Activated T-cell treated with anti-CD3 and anti-CD28 coated beads, Interleukin-2, amount 50 U/mL, for 1 hour (primary cell): Measurements from ENCODE around the gene AAK1.
"Not testable (repeated sequence)": the region's sequence is repeated elsewhere in the genome, so short reads cannot be mapped to it uniquely, and the experiment has no call there.

ENCODE experiments used
- DNase-seq: peaks from one replicate; pipeline ENCODE4 v3.0.0-alpha.2; 2020

AAK1 gene

GRCh38 chr2:69659349-69659748 is 15.8 kb upstream of the AAK1 start:
- no peak for DNase-seq

GRCh38 chr2:69652206-69652605 is 8.7 kb upstream of the AAK1 start:
- no peak for DNase-seq

GRCh38 chr2:69647196-69647595 is 3.7 kb upstream of the AAK1 start:
- DNase-seq: not testable (repeated sequence)

DNA sequence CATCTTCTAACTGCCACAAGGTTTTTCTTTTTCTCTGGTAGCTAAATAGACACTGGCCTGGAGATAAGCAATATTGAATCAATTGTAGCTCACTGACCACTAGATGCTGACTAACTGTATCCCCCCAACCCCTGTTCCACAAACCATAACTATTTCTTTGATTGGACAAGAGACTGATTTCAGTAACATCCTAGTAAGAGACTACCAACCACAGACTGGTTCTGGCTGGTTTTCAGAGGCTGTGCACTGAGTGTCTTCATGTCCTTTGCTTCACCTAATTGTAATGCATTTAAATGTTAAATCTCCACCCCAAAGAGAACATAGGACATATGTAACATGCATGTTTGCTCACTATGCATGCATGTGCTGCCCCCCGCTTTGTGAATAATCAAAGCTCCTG is 3.2 kb upstream of the AAK1 start:
- no peak for DNase-seq

GRCh38 chr2:69645921-69646320 is 2.4 kb upstream of the AAK1 start:
- DNase-seq: no peak

GRCh38 chr2:69645031-69645431 is 1.5 kb upstream of the AAK1 start:
- peak; percentile 30 for DNase-seq

GRCh38 chr2:69644506-69644979 is 1.0 kb upstream of the AAK1 start:
- no peak for DNase-seq

DNA sequence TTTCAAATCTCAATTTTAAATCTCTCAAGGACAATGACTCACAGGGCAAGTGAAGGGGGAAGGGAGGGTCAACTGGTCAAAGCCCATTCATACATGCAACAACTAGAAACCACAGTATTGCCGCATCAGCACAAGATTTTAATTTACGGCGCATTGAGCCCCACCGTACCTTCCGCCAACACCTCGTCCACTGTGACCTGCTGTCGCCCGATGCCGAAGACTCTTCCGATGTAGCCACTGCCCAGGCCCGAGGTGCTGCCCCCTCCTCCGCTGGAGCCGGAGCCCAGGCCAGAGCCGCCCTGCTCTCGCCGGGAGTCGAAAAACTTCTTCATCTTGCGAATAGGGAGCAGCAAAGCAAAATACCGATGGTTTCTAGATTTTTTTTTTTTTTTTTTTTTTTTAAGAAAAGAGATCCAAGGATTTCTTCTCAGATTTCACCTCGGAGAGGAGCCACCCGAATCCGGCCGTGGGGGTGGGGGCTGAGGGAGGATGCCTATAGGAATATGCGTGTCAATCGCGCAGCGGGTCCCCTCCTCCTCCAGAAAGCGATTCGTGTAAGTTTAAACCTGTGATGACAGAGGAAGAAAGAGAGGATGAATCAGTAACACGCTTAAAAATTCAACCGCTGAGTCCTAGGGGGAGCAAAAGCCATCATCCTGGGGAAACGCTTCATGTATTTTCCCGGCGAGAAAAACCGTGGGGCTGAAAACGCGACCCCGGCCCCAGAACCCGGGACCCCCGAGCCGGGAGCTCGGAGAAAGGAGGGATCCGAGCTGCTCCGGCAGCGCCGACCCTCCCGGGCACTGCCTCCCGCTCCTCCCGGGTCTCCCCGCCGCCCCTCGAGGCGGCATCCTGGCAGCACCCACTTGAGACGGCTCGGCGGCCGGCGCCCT is 584 bp downstream of the AAK1 start:
- peak; percentile 63 for DNase-seq

DNA sequence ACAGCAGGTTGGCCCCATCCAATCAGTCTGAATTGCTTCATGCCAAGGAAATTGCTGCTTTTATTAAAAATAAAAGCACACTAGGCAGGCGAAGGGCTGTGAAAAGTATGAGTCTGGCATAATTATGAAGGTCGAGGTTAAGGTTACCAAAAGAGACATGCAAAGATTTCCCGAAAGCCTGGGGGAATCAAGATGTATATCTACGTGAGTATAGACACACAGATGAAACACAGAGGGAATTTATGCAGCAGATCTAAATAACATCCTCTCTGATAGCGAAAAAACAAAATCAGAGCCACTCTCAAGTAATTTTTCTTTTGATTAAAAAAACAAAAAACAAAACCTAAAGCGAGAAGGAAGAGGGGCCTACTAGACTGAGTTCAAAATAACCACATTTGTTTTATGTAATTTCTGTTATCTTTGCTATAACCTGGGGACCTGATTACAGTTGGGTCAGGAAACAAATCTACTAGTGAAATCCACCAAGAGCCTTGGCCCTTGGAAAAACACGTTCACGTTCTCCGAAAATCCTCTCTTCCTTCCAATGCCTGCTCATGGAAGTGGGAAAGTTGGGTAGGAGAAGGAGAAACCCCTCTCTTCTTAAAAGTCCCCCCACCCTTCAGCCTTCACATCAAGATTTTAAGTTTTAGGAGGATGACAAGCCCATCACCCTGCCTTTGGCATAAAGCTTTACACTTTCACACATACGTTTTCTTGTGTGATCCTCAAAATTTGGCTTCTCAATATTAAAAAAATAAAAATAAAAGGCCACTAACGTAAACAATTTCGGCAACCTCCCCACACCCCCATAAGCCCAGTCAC is 1.4 kb downstream of the AAK1 start:
- no peak for DNase-seq

DNA sequence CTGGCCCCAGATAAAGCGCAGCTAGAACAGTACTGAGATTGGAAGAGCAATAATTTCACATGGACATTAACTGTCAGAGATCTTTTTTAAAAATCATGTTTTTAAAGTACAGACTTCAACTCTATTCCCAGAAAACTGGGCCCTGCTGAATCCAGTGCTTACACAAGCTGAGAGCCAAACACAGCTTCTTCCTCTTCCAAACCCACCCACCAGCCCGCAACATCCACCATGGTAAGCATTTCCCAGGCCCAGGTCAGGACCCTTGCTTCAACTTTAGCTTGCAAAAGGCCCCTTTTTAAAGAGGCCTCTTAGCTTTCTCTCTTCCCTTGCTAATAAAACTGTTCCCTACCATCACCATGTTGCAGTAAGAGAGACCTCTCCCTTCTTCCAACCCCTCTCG is 2.1 kb downstream of the AAK1 start:
- DNase-seq: no peak

GRCh38 chr2:69639266-69639665 is 4.3 kb downstream of the AAK1 start:
- DNase-seq: no peak

DNA sequence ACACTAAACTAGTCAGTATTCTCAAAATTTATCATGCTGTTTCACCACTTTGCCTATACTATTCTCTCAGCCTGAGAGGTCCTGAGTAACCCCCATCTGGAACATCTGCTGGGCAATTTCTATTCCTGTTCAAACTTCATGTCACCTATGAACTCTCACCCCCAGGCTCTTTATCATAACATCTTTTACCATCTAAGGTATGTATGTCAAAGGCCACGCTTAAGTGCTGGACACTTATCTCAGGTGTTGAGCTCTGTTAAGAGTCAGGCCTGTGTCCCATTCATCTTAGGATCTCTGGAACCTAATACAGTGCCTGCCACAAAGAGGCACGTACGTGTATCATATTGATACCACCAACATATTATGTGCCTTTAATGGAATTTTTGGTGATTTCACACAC is 4.9 kb downstream of the AAK1 start:
- DNase-seq: no peak

DNA sequence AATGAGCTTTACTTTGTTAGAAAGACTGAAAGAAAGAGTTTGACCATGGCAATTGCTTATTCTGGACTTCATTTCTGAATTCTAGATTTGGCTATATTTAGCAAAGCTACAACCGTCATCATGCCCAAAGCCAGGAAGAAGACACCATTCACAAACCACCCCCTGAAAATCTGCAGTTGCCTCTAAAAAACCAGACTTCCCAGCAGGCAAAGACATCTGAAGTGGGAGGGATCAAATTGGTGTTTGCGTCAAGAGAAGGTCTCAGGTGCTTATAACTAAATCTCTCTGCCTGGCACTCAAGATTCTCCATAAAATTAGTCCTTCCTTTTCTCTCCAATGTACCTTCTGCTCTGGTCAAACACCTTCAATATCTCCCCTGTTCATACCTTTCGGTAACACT is 5.6 kb downstream of the AAK1 start:
- DNase-seq: no peak

DNA sequence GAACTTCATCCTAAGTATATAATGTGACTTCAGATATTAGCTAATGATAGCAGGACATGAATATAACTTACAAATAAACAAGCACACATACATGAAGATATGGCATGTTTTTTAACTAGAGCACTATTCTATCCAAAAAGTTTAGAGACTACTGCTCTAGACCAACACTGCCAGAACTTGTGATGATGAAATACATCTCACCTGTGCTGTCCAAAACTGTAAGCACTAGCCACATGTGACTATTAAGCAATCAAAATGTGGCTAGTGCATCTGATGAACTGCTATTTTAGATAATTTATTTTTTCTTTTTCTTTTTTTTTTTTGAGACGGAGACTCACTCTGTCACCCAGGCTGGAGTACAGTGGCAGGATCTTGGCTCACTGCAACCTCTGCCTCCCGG is 7.1 kb downstream of the AAK1 start:
- no peak for DNase-seq

- no peak for DNase-seq
These were observed 8.1 kb downstream of the AAK1 start for GRCh38 chr2:69635432-69635831.

- DNase-seq: no peak
These were observed 9.2 kb downstream of the AAK1 start for GRCh38 chr2:69634196-69634821.

DNA sequence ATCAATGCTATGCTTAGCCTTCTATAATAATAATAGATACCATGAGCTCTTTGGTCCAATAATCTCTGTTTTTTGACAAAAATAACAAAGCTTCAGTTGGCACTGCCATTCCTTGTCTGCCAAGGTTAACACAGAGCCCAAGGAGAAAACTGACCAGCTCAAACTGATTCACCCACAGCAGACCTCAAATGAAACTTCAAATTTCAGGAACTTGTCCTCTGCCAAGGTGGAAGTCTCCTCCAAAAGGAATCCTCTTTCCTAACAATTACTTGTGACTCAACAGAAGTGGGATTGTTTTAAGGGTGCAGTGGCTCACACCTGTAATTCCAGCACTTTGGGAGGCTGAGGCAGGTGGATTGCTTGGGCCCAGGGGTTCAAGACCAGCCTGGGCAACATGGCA is 12.1 kb downstream of the AAK1 start:
- DNase-seq: no peak

DNA sequence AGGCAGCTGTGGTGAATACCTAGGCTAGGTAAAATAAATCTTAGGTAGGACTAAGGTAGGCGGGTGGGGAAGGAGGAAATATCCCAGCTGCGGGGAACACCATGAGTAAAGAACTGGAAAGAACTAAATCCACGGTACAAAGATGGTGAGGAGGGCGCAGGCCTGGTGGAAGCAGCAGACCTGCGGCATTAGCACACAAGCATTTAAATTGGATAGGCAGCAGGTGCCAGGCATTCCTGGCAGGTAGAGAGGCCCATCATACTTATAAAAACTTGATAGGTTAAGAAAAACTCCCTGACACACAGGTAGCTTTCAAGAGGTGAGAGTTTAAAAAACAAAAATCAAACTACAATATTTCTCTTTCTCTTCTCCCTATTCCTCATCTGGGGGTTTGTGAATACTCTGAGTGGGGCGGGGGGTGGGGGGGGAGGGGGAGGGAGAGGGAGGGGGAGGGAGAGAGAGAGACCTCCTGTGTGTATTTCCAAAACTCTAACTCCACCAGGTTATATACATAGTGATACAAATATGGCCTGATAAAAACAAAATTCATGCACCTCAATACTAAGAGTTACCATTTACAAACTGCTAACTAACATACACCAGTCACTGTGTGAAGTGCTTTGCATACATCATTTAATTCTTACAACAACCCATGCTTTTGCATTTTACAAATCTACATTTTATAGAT is 13.5 kb downstream of the AAK1 start:
- no peak for DNase-seq

- DNase-seq: no peak
These were observed 15.1 kb downstream of the AAK1 start for GRCh38 chr2:69628325-69629021.

DNA sequence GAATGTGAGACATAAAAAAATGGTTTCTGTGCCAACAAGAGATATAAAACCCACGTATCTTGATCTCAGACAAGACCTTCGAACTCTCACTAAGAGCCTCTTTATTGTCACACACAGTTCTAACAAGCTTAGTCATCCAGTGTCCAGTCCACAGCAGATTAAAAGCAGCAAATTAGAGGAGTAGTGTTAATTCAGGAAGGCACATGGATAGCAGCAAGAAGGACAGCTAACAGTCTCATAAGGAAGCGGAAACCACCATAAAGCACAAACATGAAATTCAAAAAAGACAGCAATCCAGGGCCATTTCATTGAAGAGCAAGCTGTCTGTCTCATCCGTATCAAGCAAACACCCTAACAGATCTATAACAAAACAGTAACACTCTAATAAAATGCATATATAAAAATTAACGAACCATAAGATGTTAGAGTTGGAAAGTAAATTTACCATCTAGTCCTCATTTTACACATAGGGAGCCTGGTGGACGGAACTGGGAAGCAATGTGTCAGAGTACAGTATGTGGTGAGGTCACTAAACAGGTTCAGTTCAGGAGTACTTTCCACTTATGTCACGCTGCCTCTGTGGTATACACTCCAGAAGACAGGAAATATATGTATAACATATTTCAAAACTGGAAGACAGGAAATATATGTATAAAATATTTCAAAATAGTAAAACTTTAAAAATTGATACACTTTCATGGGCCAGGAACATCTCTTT is 18.3 kb downstream of the AAK1 start:
- DNase-seq: no peak

- no peak for DNase-seq
These were observed 18.9 kb downstream of the AAK1 start for GRCh38 chr2:69624611-69625010.

- DNase-seq: no peak
These were observed 19.4 kb downstream of the AAK1 start for GRCh38 chr2:69624131-69624530.
